K562 (cell line): Measurements from ENCODE around the gene KIAA0513. TPM values are rescaled to one million over a fixed set of nuclear protein-coding genes. Genes with fewer than 3 reads are reported as not detected.
A peak's percentile ranks its signal among the peaks of the same experiment; 100 is the strongest.

Experiments used
- CBFA2T3 ChIP-seq: fragments of 450-650 bp; IDR thresholded peaks from 2 replicates; pipeline ENCODE4 v1.6.1; 2017
- ELK1 ChIP-seq: sonication (generic); formaldehyde crosslinking; IDR thresholded peaks from 2 replicates; pipeline ENCODE4 v1.8.1; 2022; ENCODE audit warnings: missing genetic modification reagents
- FIP1L1 ChIP-seq: fragments of 200-400 bp; formaldehyde crosslinking; IDR thresholded peaks from 2 replicates; pipeline ENCODE4 v1.6.1; 2018; ENCODE audit warnings: mild to moderate bottlenecking, low read depth, low read length; ENCODE audit not compliant: poor library complexity, severe bottlenecking
- HMG20B ChIP-seq: fragments of 250-450 bp; sonication (Bioruptor Pico); IDR thresholded peaks from 2 replicates; pipeline ENCODE4 v1.5.0; 2021; ENCODE audit warnings: mild to moderate bottlenecking
- KLF1 ChIP-seq: fragments of 450-650 bp; IDR thresholded peaks from 2 replicates; pipeline ENCODE4 v1.6.1; 2016; ENCODE audit warnings: missing genetic modification characterization, missing compliant biosample characterization
- NFXL1 ChIP-seq: fragments of 450-650 bp; formaldehyde crosslinking; IDR thresholded peaks from 2 replicates; pipeline ENCODE4 v1.4.0; 2021; ENCODE audit warnings: mild to moderate bottlenecking
- PRPF4 ChIP-seq: fragments of 200-400 bp; formaldehyde crosslinking; IDR thresholded peaks from one replicate; pipeline ENCODE4 v1.6.1; 2017; ENCODE audit warnings: low read length, low read depth, mild to moderate bottlenecking; ENCODE audit not compliant: insufficient read depth, poor library complexity, severe bottlenecking
- RBBP5 ChIP-seq: fragments of 200-600 bp; sonication (generic); IDR thresholded peaks from 2 replicates; pipeline ENCODE4 v1.6.1; 2012; ENCODE audit warnings: borderline replicate concordance, mild to moderate bottlenecking, low read length, control low read depth, inconsistent platforms; ENCODE audit not compliant: insufficient read depth, poor library complexity, severe bottlenecking
- SAFB ChIP-seq: fragments of 200-400 bp; formaldehyde crosslinking; IDR thresholded peaks from 2 replicates; pipeline ENCODE4 v1.6.1; 2017; ENCODE audit warnings: low read depth, low read length, borderline replicate concordance
- SMARCE1 ChIP-seq: fragments of 450-650 bp; IDR thresholded peaks from 2 replicates; pipeline ENCODE4 v1.7.1; 2016; ENCODE audit warnings: mild to moderate bottlenecking
- SRSF1 ChIP-seq: fragments of 200-400 bp; formaldehyde crosslinking; IDR thresholded peaks from 2 replicates; pipeline ENCODE4 v1.6.1; 2017; ENCODE audit warnings: mild to moderate bottlenecking, low read depth, low read length, moderate library complexity
- TEAD2 ChIP-seq: fragments of 450-650 bp; IDR thresholded peaks from 2 replicates; pipeline ENCODE4 v1.6.1; 2016; ENCODE audit warnings: missing genetic modification characterization, control low read depth, missing compliant biosample characterization
- U2AF1 ChIP-seq: fragments of 200-400 bp; formaldehyde crosslinking; optimal IDR thresholded peaks from 2 replicates; pipeline ENCODE3; 2017; ENCODE audit warnings: mild to moderate bottlenecking, low read depth, low read length, moderate library complexity
- UBTF ChIP-seq, 2 experiments: IDR thresholded peaks; 2 replicates each; pipeline ENCODE4 v1.6.1; 2012; ENCODE audit warnings: improper control_type of control experiment in 2 of 2, low read depth in 2 of 2, low read length in 2 of 2, borderline replicate concordance in 1 of 2
- ZNF384 ChIP-seq: IDR thresholded peaks from 2 replicates; pipeline ENCODE4 v1.6.1; 2012; ENCODE audit warnings: low read depth, low read length, improper control_type of control experiment
- ZNF431 ChIP-seq: sonication (generic); formaldehyde crosslinking; IDR thresholded peaks from 2 replicates; pipeline ENCODE4 v1.8.0; 2022; ENCODE audit warnings: mild to moderate bottlenecking, missing genetic modification reagents
- ZNF780A ChIP-seq: fragments of 250-450 bp; sonication (Bioruptor Pico); IDR thresholded peaks from 2 replicates; pipeline ENCODE4 v1.5.0; 2021; ENCODE audit warnings: mild to moderate bottlenecking
- polyA plus RNA-seq, 8 experiments: library from polyadenylated mRNA; depleted of rRNA in 4 of 8; stranded (reverse) in 5 of 8; unstranded in 3 of 8; fragments of >200 nt; fragmentation: Nextera tagmentation in 2 of 8; fragmentation: Illumina TruSeq in 1 of 8; extraction: Ambion mirVana in 2 of 8; extraction: Trizol in 1 of 8; gene quantifications; 2 replicates each; pipeline versions ENCODE4 v1.2.1 to v1.2.3, GENCODE V29; 2011 to 2014; ENCODE audit warnings: inconsistent platforms in 1 of 8, missing spikeins in 1 of 8
- total RNA-seq, 7 experiments: library from RNA; depleted of rRNA in 6 of 7; stranded (reverse); fragments of >200 nt in 6 of 7; fragmentation: Illumina TruSeq in 2 of 7; extraction: Trizol in 2 of 7; gene quantifications; 2 replicates each; pipeline versions ENCODE4 v1.2.1 to v1.2.3, GENCODE V29; 2011 to 2021; ENCODE audit warnings: low replicate concordance in 1 of 7
- TF ChIP-seq, protein P1 (sequence below), 2 experiments: fragments of 450-650 bp; conservative IDR thresholded peaks; 2 replicates each; pipeline ENCODE4 v1.6.1; 2017; ENCODE audit warnings: mild to moderate bottlenecking in 2 of 2, moderate library complexity in 2 of 2
- TF ChIP-seq, protein P2 (sequence below), 2 experiments: fragments of 250-450 bp in 1 of 2; fragments of 450-650 bp in 1 of 2; sonication (Bioruptor Pico) in 1 of 2; IDR thresholded peaks; 2 replicates each; pipeline versions ENCODE4 v1.6.1 to v1.8.0; 2016 to 2021; ENCODE audit warnings: mild to moderate bottlenecking in 2 of 2, moderate library complexity in 2 of 2, missing compliant biosample characterization in 1 of 2, missing genetic modification characterization in 1 of 2
- TF ChIP-seq, protein P3 (sequence below), 3 experiments: IDR thresholded peaks in 2 of 3; conservative IDR thresholded peaks in 1 of 3; 2 replicates each; pipeline ENCODE4 v1.5.1; 2011 to 2012; ENCODE audit warnings: low read length in 3 of 3, mild to moderate bottlenecking in 3 of 3, control low read depth in 2 of 3, improper control_type of control experiment in 1 of 3, inconsistent platforms in 1 of 3, low read depth in 1 of 3, mixed read lengths in 1 of 3, moderate library complexity in 1 of 3; ENCODE audit not compliant: insufficient read depth in 2 of 3

The KIAA0513 gene
- total and polyA plus RNA-seq, 9 of the 15 experiments (the other 6 are each of a cell fraction or from before 2014, with no cell fraction given) = 0.18 to 13.7 (median 10.2) TPM

DNA sequence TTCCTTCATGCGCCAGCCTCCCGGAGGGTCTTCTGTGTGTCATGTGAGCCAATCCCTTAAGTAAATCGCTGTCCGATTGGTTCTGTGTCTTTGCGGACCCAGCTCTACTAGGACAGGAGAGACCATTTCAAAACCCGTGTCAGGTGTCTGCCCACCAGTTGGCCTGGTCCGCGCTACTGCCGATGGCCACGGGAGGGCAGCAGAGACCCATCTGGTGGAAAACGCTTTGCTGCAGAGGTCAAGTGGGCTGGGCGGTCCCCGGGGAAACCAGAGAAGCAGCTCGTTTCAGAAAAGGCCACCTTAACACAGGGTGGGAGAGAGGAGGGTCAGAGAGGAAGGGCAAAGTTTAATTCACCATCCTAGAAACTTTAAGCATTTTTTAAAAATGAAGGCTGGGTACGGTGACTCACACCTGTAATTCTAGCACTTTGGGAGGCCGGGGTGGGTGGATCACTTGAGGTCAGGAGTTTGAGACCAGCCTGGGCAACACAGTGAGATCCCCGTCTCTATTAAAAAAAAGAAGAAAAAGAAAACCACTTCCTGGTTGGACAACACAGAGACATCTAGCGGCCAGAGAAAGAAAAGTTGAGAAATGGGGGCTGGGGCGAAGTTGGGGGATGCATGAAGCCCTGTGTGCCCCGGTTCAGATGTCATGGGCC, 87.4 kb downstream of the KIAA0513 start (continued):
- TF ChIP-seq, protein P1, sequence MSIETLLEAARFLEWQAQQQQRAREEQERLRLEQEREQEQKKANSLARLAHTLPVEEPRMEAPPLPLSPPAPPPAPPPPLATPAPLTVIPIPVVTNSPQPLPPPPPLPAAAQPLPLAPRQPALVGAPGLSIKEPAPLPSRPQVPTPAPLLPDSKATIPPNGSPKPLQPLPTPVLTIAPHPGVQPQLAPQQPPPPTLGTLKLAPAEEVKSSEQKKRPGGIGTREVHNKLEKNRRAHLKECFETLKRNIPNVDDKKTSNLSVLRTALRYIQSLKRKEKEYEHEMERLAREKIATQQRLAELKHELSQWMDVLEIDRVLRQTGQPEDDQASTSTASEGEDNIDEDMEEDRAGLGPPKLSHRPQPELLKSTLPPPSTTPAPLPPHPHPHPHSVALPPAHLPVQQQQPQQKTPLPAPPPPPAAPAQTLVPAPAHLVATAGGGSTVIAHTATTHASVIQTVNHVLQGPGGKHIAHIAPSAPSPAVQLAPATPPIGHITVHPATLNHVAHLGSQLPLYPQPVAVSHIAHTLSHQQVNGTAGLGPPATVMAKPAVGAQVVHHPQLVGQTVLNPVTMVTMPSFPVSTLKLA (conservative IDR thresholded peaks at IDR 0.05) = peak in 1 of 2 experiments; percentile 64; a peak in 1 of 4 replicates
- no peak for TF ChIP-seq NFXL1 (CRISPR knock-in tag)
- TF ChIP-seq ZNF384 = no peak; the same call in none of the 2 replicates
- no peak for TF ChIP-seq U2AF1
- TF ChIP-seq SAFB = no peak
- TF ChIP-seq, protein P2, sequence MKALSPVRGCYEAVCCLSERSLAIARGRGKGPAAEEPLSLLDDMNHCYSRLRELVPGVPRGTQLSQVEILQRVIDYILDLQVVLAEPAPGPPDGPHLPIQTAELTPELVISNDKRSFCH (CRISPR knock-in tag; IDR thresholded peaks at IDR 0.05) = no peak
- TF ChIP-seq, protein P2 (tag; IDR thresholded peaks at IDR 0.05) = peak; percentile 62
- no peak for TF ChIP-seq PRPF4
- TF ChIP-seq SRSF1 = no peak
- no peak for TF ChIP-seq UBTF (IDR thresholded peaks at IDR 0.05; ENCODE audit: borderline replicate concordance in 1 of 2, low read depth in 2 of 2, low read length in 2 of 2)
- TF ChIP-seq ELK1 (CRISPR knock-in tag) = no peak
- TF ChIP-seq, protein P3, sequence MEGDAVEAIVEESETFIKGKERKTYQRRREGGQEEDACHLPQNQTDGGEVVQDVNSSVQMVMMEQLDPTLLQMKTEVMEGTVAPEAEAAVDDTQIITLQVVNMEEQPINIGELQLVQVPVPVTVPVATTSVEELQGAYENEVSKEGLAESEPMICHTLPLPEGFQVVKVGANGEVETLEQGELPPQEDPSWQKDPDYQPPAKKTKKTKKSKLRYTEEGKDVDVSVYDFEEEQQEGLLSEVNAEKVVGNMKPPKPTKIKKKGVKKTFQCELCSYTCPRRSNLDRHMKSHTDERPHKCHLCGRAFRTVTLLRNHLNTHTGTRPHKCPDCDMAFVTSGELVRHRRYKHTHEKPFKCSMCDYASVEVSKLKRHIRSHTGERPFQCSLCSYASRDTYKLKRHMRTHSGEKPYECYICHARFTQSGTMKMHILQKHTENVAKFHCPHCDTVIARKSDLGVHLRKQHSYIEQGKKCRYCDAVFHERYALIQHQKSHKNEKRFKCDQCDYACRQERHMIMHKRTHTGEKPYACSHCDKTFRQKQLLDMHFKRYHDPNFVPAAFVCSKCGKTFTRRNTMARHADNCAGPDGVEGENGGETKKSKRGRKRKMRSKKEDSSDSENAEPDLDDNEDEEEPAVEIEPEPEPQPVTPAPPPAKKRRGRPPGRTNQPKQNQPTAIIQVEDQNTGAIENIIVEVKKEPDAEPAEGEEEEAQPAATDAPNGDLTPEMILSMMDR (IDR thresholded peaks at IDR 0.05 in 2 of 3, conservative IDR thresholded peaks at IDR 0.05 in 1 of 3; ENCODE audit: insufficient read depth in 2 of 3, low read depth in 1 of 3, low read length in 3 of 3) = peak; percentile 97 to 100 (median 98)
- no peak for TF ChIP-seq ZNF780A (CRISPR knock-in tag)
- no peak for TF ChIP-seq ZNF431 (CRISPR knock-in tag)
- TF ChIP-seq KLF1 = 0 out of 2 replicates have a peak, but pooled peaks have one; percentile 32
- TF ChIP-seq SMARCE1 = no peak
- no peak for TF ChIP-seq HMG20B (CRISPR knock-in tag)
- TF ChIP-seq RBBP5 = no peak
- no peak for TF ChIP-seq TEAD2 (tag)
- TF ChIP-seq FIP1L1 = no peak
- TF ChIP-seq CBFA2T3 = no peak
